PC-3 (cell line): Measurements from ENCODE around the gene SLC6A11. TPM values are rescaled to one million over a fixed set of nuclear protein-coding genes. Genes with fewer than 3 reads are reported as not detected.

Experiments used
- ATAC-seq: fragments of 200-7000 bp; cut with Tn5 transposase; 2 replicates; pipeline ENCODE4 v1.9.1; 2020; ENCODE audit warnings: mild to moderate bottlenecking, moderate library complexity
- BruUV-seq: library from RNA; stranded (reverse); fragments of 400-500 nt; replicated peaks from 2 replicates; lab custom pipeline; 2021; lab: Mats Ljungman, UMichigan
- CTCF ChIA-PET: fragments of 300-600 bp; sonication (Branson Sonifier 250); formaldehyde crosslinking; loops from one replicate; lab custom pipeline; 2022; ENCODE audit warnings: antibody characterized with exemption; lab: Charles Lee
- POLR2A ChIA-PET: fragments of 300-600 bp; sonication (Branson Sonifier 250); formaldehyde crosslinking; loops from one replicate; lab custom pipeline; 2022; ENCODE audit warnings: antibody characterized with exemption; ENCODE audit not compliant: unreplicated experiment; lab: Charles Lee
- DNase-seq: peaks from one replicate; pipeline ENCODE4 v3.0.0-alpha.2; 2015
- H2AFZ ChIP-seq: fragments of 300-600 bp; sonication (generic); 2 replicates; pipeline ENCODE4 v1.6.0; 2016; ENCODE audit warnings: antibody characterized with exemption, low read length
- H3F3A ChIP-seq: fragments of 300-600 bp; sonication (generic); one replicate; pipeline ENCODE4 v1.6.0; 2017; ENCODE audit warnings: antibody characterized with exemption, low read length, control low read depth, mild to moderate bottlenecking; ENCODE audit not compliant: unreplicated experiment
- H3K27ac ChIP-seq: fragments of 300-600 bp; sonication (generic); 2 replicates; pipeline ENCODE4 v1.5.1; 2016; ENCODE audit warnings: mild to moderate bottlenecking, low read length
- H3K27me3 ChIP-seq: fragments of 300-600 bp; sonication (generic); 2 replicates; pipeline ENCODE4 v1.6.1; 2016; ENCODE audit warnings: low read length, mixed read lengths
- H3K36me3 ChIP-seq: fragments of 300-600 bp; sonication (generic); 2 replicates; pipeline ENCODE4 v1.6.1; 2016; ENCODE audit warnings: low read depth, mixed run types, low read length, mixed read lengths
- H3K4me1 ChIP-seq: fragments of 300-600 bp; sonication (generic); 2 replicates; pipeline ENCODE4 v1.5.1; 2016; ENCODE audit warnings: low read length; ENCODE audit not compliant: insufficient read depth
- H3K4me2 ChIP-seq: fragments of 300-600 bp; sonication (generic); 2 replicates; pipeline ENCODE4 v1.6.0; 2016; ENCODE audit warnings: low read length
- H3K4me3 ChIP-seq: fragments of 300-600 bp; sonication (generic); 2 replicates; pipeline ENCODE4 v1.5.1; 2016; ENCODE audit warnings: mild to moderate bottlenecking, low read length, mixed read lengths
- H3K79me2 ChIP-seq: fragments of 300-600 bp; sonication (generic); 2 replicates; pipeline ENCODE4 v1.6.1; 2017; ENCODE audit warnings: low read length, mixed read lengths
- H3K9ac ChIP-seq: fragments of 300-600 bp; sonication (generic); 2 replicates; pipeline ENCODE4 v1.6.0; 2016; ENCODE audit warnings: mild to moderate bottlenecking, low read length
- H3K9me2 ChIP-seq: fragments of 300-600 bp; sonication (generic); replicated peaks from 2 replicates; pipeline ENCODE4 v1.6.1; 2016; ENCODE audit warnings: mixed run types, low read length, mixed read lengths
- H3K9me3 ChIP-seq: fragments of 300-600 bp; sonication (generic); 2 replicates; pipeline ENCODE4 v1.6.1; 2016; ENCODE audit warnings: low read length, mixed read lengths
- H4K20me1 ChIP-seq: fragments of 300-600 bp; sonication (generic); 2 replicates; pipeline ENCODE4 v1.6.1; 2016; ENCODE audit warnings: low read length, mixed read lengths
- CTCF ChIP-seq: fragments of 300-600 bp; sonication (generic); conservative IDR thresholded peaks from 2 replicates; pipeline ENCODE4 v1.5.1; 2017; ENCODE audit warnings: antibody characterized with exemption, low read depth, mild to moderate bottlenecking, low read length
- EZH2 ChIP-seq: fragments of 300-600 bp; sonication (generic); IDR thresholded peaks from one replicate; pipeline ENCODE4 v1.6.1; 2017; ENCODE audit warnings: antibody characterized with exemption, mild to moderate bottlenecking, low read length; ENCODE audit not compliant: unreplicated experiment
- EZH2phosphoT487 ChIP-seq: fragments of 300-600 bp; sonication (generic); IDR thresholded peaks from 2 replicates; pipeline ENCODE4 v1.6.1; 2018; ENCODE audit warnings: mild to moderate bottlenecking, antibody characterized with exemption, low read length, borderline replicate concordance
- intact Hi-C: fragments of 100-400 bp; cut with micrococcal nuclease; formaldehyde crosslinking; loops from 2 replicates; pipeline ENCODE4 v1.9.0; 2023
- total RNA-seq: library from RNA; depleted of rRNA; stranded (reverse); fragments of >200 nt; gene quantifications from 2 replicates; pipeline ENCODE4 v1.2.3, GENCODE V29; 2014

Gene SLC6A11
- total RNA-seq, 1 experiment from 2014 or later, result 34.0 TPM

DNA sequence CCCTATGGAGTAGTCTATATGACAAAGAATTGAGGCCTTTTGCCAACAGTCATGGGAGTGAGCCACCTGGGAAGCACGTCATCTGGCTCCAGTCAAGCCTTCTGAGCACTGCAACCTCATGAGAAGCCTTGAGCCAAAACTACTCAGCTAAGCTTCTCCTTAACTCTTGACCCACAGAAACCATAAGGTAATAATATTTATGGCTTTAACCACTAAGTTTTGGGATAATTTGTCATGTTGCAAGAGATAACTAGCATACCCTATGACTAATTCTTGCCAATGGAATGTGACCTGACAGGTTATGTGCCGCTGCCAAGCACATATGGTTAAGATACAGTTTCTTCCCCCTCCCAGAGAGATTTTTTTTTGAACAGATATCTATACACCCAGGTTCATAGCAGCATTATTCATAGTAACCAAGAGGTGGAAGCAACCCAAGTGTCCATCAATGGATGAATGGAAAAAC, 11.8 kb upstream of the SLC6A11 start:
- peak; percentile 92 for ATAC-seq
- intact Hi-C loops, result loop anchor here (2.0 kb wide), 1 partner anchor 21 kb away; no protein-coding TSS in a partner anchor
- peak; percentile 99 for DNase-seq
- H3K4me3 ChIP-seq, result no peak overlapping the region
- peaks cover 3% of the 10 kb centered on the region for H3F3A ChIP-seq
- CTCF ChIA-PET, result interaction anchor here (0.8 to 1.0 kb wide), 2 partner anchors 31 to 47 kb away, joined by 4 read pairs; no protein-coding TSS in a partner anchor
- peak overlapping the region; percentile 36 for H3K4me2 ChIP-seq
- no peaks in the 10 kb centered on the region for H3K79me2 ChIP-seq
- H3K4me1 ChIP-seq, result peaks cover 42% of the 10 kb centered on the region
- H3K9me2 ChIP-seq, result no peaks in the 10 kb centered on the region
- peak overlapping the region; percentile 93 for H3K27ac ChIP-seq
- no peaks in the 10 kb centered on the region for H3K9me3 ChIP-seq
- no TSS peak for BruUV-seq
- POLR2A ChIA-PET, result no interaction called here
- H2AFZ ChIP-seq, result no peak overlapping the region
- peak overlapping the region; percentile 39; the same call in 1 of the 2 replicates for H3K9ac ChIP-seq
- H3K27me3 ChIP-seq, result no peaks in the 10 kb centered on the region
- H3K36me3 ChIP-seq, result no peaks in the 10 kb centered on the region
- TF ChIP-seq EZH2phosphoT487 (no peak), CTCF (no peak), EZH2 (no peak)
- H4K20me1 ChIP-seq, result no peaks in the 10 kb centered on the region

DNA sequence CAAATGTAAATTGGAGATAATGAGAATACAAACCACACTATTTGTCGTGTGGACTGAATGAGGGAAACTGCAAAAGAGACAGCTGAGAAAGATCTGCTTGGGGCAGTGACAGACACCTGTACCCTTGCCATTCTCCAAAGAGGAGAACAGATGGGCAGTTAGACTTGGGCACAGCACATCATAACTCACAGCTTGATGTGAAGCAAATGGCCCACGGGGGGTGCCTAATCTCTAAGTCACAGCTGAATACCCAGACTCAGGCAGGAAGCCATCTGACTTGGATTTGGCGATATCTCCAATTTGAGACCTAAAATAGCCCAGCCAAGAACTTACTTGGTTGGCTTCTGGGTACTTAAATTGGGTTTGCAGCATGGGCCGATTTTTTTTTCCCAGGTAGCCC, 10.0 kb upstream of the SLC6A11 start:
- H3K4me3 ChIP-seq, result no peak overlapping the region
- no peak overlapping the region for H3K9ac ChIP-seq
- H3K27me3 ChIP-seq, result no peaks in the 10 kb centered on the region
- H3K9me2 ChIP-seq, result no peaks in the 10 kb centered on the region
- DNase-seq (no peak), ATAC-seq (no peak)
- TF ChIP-seq CTCF (no peak), EZH2phosphoT487 (no peak), EZH2 (no peak)
- POLR2A ChIA-PET, result no interaction called here
- H3K79me2 ChIP-seq, result no peaks in the 10 kb centered on the region
- no TSS peak for BruUV-seq
- no peak overlapping the region for H3K4me2 ChIP-seq
- H3F3A ChIP-seq, result peaks cover 3% of the 10 kb centered on the region
- no peaks in the 10 kb centered on the region for H3K36me3 ChIP-seq
- no peak overlapping the region for H2AFZ ChIP-seq
- H3K27ac ChIP-seq, result no peak overlapping the region
- no peaks in the 10 kb centered on the region for H3K9me3 ChIP-seq
- H4K20me1 ChIP-seq, result no peaks in the 10 kb centered on the region
- intact Hi-C loops, result no loop called here
- CTCF ChIA-PET, result no interaction called here
- peaks cover 32% of the 10 kb centered on the region for H3K4me1 ChIP-seq

GRCh38 chr3:10808130-10808735, 7.8 kb upstream of the SLC6A11 start:
- Histone ChIP-seq H3K27ac (no peak overlapping the region), H3K9me3 (no peaks in the 10 kb centered on the region), H3K9me2 (no peaks in the 10 kb centered on the region), H3K4me3 (no peak overlapping the region), H3K79me2 (no peaks in the 10 kb centered on the region), H3K4me1 (peaks cover 41% of the 10 kb centered on the region), H3K36me3 (no peaks in the 10 kb centered on the region), H3K4me2 (no peak overlapping the region), H3K27me3 (no peaks in the 10 kb centered on the region), H2AFZ (no peak overlapping the region), H4K20me1 (no peaks in the 10 kb centered on the region), H3K9ac (no peak overlapping the region), H3F3A (peaks cover 3% of the 10 kb centered on the region)
- ChIA-PET POLR2A (no interaction called here), CTCF (no interaction called here)
- TF ChIP-seq CTCF (no peak), EZH2phosphoT487 (no peak), EZH2 (no peak)
- BruUV-seq, result no TSS peak
- no peak for ATAC-seq
- intact Hi-C loops, result no loop called here
- DNase-seq, result no peak
